Endodermal cell (in vitro differentiated cells): Measurements from ENCODE around the gene RPL36AL. TPM values are rescaled to one million over a fixed set of nuclear protein-coding genes. Genes with fewer than 3 reads are reported as not detected.

Experiments used
- DNase-seq: peaks from one replicate; pipeline ENCODE4 v3.0.0-alpha.2; 2017
- H3K27ac ChIP-seq: 2 replicates; pipeline ENCODE4 v1.5.1; 2013; ENCODE audit warnings: mild to moderate bottlenecking, low read depth, low read length, moderate library complexity
- H3K27me3 ChIP-seq: 2 replicates; pipeline ENCODE4 v1.6.1; 2013; ENCODE audit warnings: mild to moderate bottlenecking, low read length, moderate library complexity; ENCODE audit not compliant: insufficient read depth, control insufficient read depth, poor library complexity, severe bottlenecking
- H3K36me3 ChIP-seq: 2 replicates; pipeline ENCODE4 v1.7.0; 2013; ENCODE audit warnings: mild to moderate bottlenecking, low read length, moderate library complexity; ENCODE audit not compliant: control insufficient read depth, insufficient read depth
- H3K4me1 ChIP-seq: one replicate; pipeline ENCODE4 v1.7.0; 2013; ENCODE audit warnings: low read length; ENCODE audit not compliant: control insufficient read depth, insufficient read depth
- H3K4me3 ChIP-seq: 2 replicates; pipeline ENCODE4 v1.5.1; 2013; ENCODE audit warnings: mild to moderate bottlenecking, low read length, moderate library complexity
- H3K9ac ChIP-seq: 2 replicates; pipeline ENCODE4 v1.6.1; 2013; ENCODE audit warnings: mild to moderate bottlenecking, low read length, moderate library complexity; ENCODE audit not compliant: poor library complexity, severe bottlenecking; ENCODE audit errors: extremely low read depth
- H3K9me3 ChIP-seq: 2 replicates; pipeline ENCODE4 v1.6.1; 2013; ENCODE audit warnings: mild to moderate bottlenecking, low read length, moderate library complexity; ENCODE audit not compliant: control insufficient read depth
- H3K27ac Mint-ChIP-seq: 2 replicates; pipeline ENCODE4 v1.8.0; 2020; ENCODE audit warnings: mixed read lengths
- H3K27me3 Mint-ChIP-seq: 2 replicates; pipeline ENCODE4 v1.8.0; 2021; ENCODE audit warnings: mild to moderate bottlenecking, mixed read lengths; ENCODE audit not compliant: insufficient read depth
- H3K36me3 Mint-ChIP-seq: 2 replicates; pipeline ENCODE4 v1.8.0; 2020; ENCODE audit warnings: low read depth, mixed read lengths
- H3K4me1 Mint-ChIP-seq: 2 replicates; pipeline ENCODE4 v1.8.0; 2020; ENCODE audit warnings: mixed read lengths
- H3K4me3 Mint-ChIP-seq: 2 replicates; pipeline ENCODE4 v1.8.0; 2020; ENCODE audit warnings: mild to moderate bottlenecking, moderate library complexity, mixed read lengths
- H3K9me3 Mint-ChIP-seq: 2 replicates; pipeline ENCODE4 v1.8.0; 2020; ENCODE audit warnings: mild to moderate bottlenecking, mixed read lengths
- CTCF ChIP-seq: fragments of 200-600 bp; sonication (generic); conservative IDR thresholded peaks from 2 replicates; pipeline ENCODE4 v1.5.0; 2021; ENCODE audit warnings: antibody characterized with exemption, mild to moderate bottlenecking
- WGBS, 2 experiments: methylation state at CpG; one replicate each; pipeline versions ENCODE4 v1.1.5 to v1.1.7; 2013; ENCODE audit warnings: missing lambda C conversion rate in 2 of 2, mixed read lengths in 1 of 2; ENCODE audit not compliant: insufficient coverage in 1 of 2, insufficient read length in 1 of 2; 5-methylcytosine and 5-hydroxymethylcytosine counted together
- total RNA-seq, 2 donors: library from RNA; stranded (reverse); fragmentation: NEBNext Ultra II Directional in 1 of 2; extraction: Animal tissue kit (Norgen Biotek cat#: 25700) in 1 of 2; gene quantifications; 2 replicates in 1 of 2; 3 replicates in 1 of 2; pipeline ENCODE4 v1.2.1, GENCODE V29; 2021

RPL36AL gene
- total RNA-seq, 2 donors from 2014 or later: 167 to 176 TPM

DNA sequence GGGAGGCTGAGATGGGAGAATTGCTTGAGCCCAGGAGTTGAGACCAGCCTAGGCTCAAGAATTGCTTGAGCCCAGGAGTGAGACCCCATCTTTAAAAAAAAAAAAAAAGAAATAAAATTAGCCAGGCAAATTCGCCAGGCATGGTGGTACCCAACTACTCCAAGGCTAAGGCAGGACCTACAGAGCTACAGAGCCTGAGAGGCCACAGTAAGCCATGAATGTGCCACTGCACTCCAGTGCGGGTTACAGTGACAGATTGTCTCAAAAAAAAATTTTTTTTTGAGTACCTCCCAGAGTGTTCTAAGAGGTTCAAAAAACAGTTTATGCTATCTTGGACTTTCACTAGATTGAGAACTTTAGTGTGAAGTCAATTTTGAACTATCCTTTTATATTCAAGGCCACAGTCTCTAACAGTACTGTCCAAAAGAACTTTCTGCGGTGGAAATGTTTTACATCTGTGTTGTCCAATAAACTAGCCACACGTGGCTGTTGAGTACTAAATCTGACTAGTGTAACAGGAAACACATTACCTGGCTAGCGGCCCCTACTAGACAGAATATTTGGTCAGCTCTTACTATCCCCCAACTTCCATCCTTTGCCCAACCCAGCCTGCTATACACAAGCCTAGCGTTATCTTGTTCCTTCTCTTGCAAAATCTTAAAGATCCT, 2.4 kb downstream of the RPL36AL start:
- no peaks in the 10 kb centered on the region for H3K9me3 Mint-ChIP-seq
- no peaks in the 10 kb centered on the region for H3K27me3 ChIP-seq
- H3K4me1 ChIP-seq: no peaks in the 10 kb centered on the region
- H3K36me3 Mint-ChIP-seq: peaks cover 21% of the 10 kb centered on the region
- no peak for DNase-seq
- H3K4me3 Mint-ChIP-seq: no peak overlapping the region
- no peaks in the 10 kb centered on the region for H3K27me3 Mint-ChIP-seq
- H3K4me1 Mint-ChIP-seq: peaks cover 16% of the 10 kb centered on the region
- H3K27ac ChIP-seq: no peak overlapping the region
- H3K9me3 ChIP-seq: no peaks in the 10 kb centered on the region
- 95 to 98% methylated on average over 5 to 6 of the region's 6 CpGs for WGBS, 2 experiments
- no peak overlapping the region for H3K9ac ChIP-seq
- peaks cover 52% of the 10 kb centered on the region for H3K36me3 ChIP-seq
- TF ChIP-seq CTCF: no peak
- no peak overlapping the region for H3K27ac Mint-ChIP-seq
- no peak overlapping the region for H3K4me3 ChIP-seq

DNA sequence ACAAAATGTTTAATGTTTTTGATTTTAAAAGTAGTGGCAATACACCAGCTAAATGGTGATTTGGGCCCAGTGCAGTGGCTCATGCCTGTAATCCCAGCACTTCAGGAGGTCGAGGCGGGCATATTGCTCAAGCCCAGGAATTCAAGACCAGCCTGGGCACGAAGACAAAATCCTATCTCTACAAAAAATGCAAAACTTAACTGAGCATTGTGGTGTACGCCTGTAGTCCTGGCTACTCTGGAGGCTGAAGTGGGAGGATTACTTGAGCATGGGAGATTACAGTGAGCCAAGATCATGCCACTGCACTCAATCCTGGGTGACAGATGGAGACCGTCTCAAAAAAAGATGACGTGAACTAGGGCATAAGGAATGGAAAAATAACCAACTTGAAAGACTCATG, 4.7 kb downstream of the RPL36AL start:
- Histone ChIP-seq H3K4me3 (no peak overlapping the region), H3K27me3 (no peaks in the 10 kb centered on the region), H3K4me1 (no peaks in the 10 kb centered on the region), H3K27ac (no peak overlapping the region), H3K9ac (no peak overlapping the region), H3K9me3 (no peaks in the 10 kb centered on the region), H3K36me3 (peaks cover 43% of the 10 kb centered on the region)
- Mint-ChIP-seq H3K4me1 (peaks cover 3% of the 10 kb centered on the region), H3K27ac (no peak overlapping the region), H3K36me3 (peaks cover 22% of the 10 kb centered on the region), H3K9me3 (no peaks in the 10 kb centered on the region), H3K27me3 (no peaks in the 10 kb centered on the region), H3K4me3 (no peak overlapping the region)
- DNase-seq: no peak
- WGBS, 2 experiments: 86 to 90% methylated on average over 5 to 6 of the region's 6 CpGs
- no peak for TF ChIP-seq CTCF

DNA sequence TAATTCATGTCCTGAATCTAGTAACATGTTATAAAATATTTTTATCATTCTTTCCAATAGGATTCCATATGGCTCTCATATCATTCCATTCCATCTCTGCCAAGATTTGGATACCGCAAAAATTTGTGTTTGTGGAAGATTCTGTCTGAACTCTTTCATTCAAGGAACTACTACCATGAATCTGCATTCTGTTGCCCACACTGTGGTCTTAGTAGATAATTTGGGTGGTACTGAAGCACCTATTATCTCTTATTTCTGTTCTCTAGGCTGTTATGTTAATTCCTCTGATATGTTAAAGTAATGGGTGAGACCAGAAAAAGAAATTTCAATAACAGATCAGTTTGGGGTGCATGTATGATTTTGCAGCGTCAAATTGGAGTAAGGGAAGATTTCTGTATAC, 6.2 kb downstream of the RPL36AL start:
- Histone ChIP-seq H3K9me3 (no peaks in the 10 kb centered on the region), H3K27me3 (no peaks in the 10 kb centered on the region), H3K4me1 (no peaks in the 10 kb centered on the region), H3K4me3 (no peak overlapping the region), H3K9ac (no peak overlapping the region), H3K36me3 (peaks cover 42% of the 10 kb centered on the region), H3K27ac (no peak overlapping the region)
- WGBS, 2 experiments: 95 to 100% methylated on average over 2 of the region's 2 CpGs
- Mint-ChIP-seq H3K27me3 (no peaks in the 10 kb centered on the region), H3K36me3 (peaks cover 27% of the 10 kb centered on the region), H3K4me3 (no peak overlapping the region), H3K4me1 (no peaks in the 10 kb centered on the region), H3K9me3 (no peaks in the 10 kb centered on the region), H3K27ac (no peak overlapping the region)
- no peak for DNase-seq
- no peak for TF ChIP-seq CTCF
